ENCODE measurements around the gene REXO1. TPM values are rescaled to one million over a fixed set of nuclear protein-coding genes. Genes with fewer than 3 reads are reported as not detected.
"Not testable (repeated sequence)": the region's sequence is repeated elsewhere in the genome, so short reads cannot be mapped to it uniquely, and the experiment has no call there.

The REXO1 gene
- total RNA-seq (2014; rRNA removed; shearing (Covaris generic); ENCODE audit: low replicate concordance), result 10.5 and 14.4 TPM in 2 replicates

DNA sequence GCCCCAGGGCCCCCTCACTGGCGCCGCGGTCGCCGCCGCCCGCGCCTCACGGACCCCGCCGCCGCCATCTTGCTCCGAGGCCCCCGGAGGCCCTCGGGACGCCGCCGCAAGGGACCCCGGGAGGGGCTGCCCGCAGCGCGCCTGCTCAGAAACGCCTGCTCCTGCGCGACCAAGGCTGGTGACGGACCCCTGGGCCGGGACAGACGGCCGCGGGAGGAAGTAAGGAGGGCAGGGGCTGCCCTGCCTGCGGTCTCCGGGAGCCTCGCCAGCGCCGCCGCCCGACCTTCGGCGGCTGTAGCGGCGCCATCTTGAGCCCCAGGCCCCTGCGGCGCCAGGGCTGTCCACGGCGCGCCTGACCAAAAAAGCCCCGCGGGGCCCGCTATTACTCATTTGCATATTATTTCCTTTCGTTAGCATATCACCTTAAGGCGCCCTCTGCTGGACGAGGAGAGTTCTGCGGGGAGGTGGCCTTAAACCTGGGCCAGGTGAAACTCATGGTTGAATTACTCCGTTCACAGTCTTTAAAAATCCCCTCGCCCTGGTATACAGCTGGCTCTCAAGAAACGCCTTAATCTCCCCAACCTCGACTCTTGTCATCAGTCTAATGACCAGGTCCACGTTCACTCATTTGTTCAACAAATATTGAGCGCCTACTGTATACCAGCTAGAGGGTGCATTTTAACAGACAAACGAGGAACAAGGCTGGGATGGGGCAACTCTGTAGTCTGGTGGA is at the start of gene REXO1:
Gene REXO1, minus strand, starts transcription at position 85 of the 733 bp plus-strand sequence. CDS start 125 bp downstream, outside the sequence.
- DNase-seq (ENCODE audit: low read depth), result peak; percentile 86
- in situ Hi-C loops (cut with HindIII; ENCODE audit: low pct_unique_long_range_greater_than_20kb, low sequenced_read_pairs), result no loop called here

DNA sequence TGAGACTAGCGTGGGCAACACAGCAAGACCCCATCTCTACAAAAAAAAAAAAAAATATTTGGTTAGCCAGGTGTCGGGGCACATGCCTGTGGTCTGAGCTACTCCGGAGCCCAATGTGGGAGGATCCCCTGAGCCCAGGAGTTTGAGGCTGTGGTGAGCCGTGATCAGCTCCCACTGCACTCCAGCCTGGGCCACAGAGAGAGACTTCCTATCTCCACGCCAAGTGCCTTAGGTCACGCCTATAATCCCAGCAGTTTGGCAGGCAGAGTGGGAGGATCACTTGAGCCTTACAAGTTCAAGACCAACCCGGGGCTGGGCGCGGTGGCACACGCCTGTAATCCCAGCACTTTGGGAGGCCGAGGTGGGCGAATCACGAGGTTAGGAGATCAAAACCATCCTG is 48.2 kb upstream of the REXO1 start:
- DNase-seq (ENCODE audit: low read depth), result no peak
- in situ Hi-C loops (cut with HindIII; ENCODE audit: low pct_unique_long_range_greater_than_20kb, low sequenced_read_pairs), result no loop called here

GRCh38 chr19:1893791-1894190 is 45.5 kb upstream of the REXO1 start:
- DNase-seq (ENCODE audit: low read depth), result no peak
- in situ Hi-C loops (cut with HindIII; ENCODE audit: low pct_unique_long_range_greater_than_20kb, low sequenced_read_pairs), result no loop called here

- DNase-seq (ENCODE audit: low read depth), result no peak
- in situ Hi-C loops (cut with HindIII; ENCODE audit: low pct_unique_long_range_greater_than_20kb, low sequenced_read_pairs), result no loop called here
These were observed 41.6 kb upstream of the REXO1 start for GRCh38 chr19:1889907-1890306.

DNA sequence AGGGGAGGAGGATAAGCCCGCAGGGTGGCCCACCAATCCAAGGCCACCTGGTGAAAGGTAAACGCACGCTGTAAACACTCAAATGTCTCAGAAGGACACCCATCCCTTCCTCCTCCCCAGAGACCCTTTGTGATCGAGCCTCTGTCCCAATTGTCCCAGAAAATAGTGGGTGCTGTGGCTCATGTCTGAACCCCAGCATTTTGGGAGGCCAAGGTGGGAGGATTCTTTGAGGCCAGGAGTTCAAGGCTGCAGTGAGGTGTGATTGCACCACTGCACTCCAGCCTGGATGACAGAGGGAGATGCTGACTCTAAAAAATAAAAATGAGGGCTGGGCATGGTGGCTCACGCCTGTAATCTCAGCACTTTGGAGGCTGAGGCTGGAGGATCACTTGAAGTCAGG is 40.1 kb upstream of the REXO1 start:
- no peak for DNase-seq (ENCODE audit: low read depth)
- in situ Hi-C loops (cut with HindIII; ENCODE audit: low pct_unique_long_range_greater_than_20kb, low sequenced_read_pairs), result no loop called here

DNA sequence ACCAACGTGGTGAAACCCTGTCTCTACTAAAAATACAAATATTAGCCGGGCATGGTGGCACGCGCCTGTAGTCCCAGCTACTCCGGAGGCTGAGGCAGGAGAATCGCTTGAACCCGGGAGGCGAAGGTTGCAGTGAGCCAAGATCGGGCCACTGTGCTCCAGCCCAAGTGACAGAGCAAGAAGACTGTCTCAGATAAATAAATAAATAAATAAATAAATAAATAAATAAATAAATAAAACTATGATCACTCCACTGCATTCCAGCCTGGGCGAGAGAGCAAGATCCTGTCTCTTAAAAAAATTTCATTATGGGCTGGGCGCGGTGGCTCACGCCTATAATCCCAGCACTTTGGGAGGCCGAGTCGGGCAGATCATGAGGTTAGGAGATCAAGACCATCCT is 38.1 kb upstream of the REXO1 start:
- DNase-seq (ENCODE audit: low read depth); in situ Hi-C loops (cut with HindIII; ENCODE audit: low pct_unique_long_range_greater_than_20kb, low sequenced_read_pairs): not testable (repeated sequence)

- in situ Hi-C loops (cut with HindIII; ENCODE audit: low pct_unique_long_range_greater_than_20kb, low sequenced_read_pairs), result not testable (repeated sequence)
These were observed 37.3 kb upstream of the REXO1 start, which contains the start of gene ABHD17A for GRCh38 chr19:1885398-1886119. Gene ABHD17A, minus strand, starts transcription at chr19:1885496. Its CDS starts 3,930 bp downstream, at chr19:1881566.

DNA sequence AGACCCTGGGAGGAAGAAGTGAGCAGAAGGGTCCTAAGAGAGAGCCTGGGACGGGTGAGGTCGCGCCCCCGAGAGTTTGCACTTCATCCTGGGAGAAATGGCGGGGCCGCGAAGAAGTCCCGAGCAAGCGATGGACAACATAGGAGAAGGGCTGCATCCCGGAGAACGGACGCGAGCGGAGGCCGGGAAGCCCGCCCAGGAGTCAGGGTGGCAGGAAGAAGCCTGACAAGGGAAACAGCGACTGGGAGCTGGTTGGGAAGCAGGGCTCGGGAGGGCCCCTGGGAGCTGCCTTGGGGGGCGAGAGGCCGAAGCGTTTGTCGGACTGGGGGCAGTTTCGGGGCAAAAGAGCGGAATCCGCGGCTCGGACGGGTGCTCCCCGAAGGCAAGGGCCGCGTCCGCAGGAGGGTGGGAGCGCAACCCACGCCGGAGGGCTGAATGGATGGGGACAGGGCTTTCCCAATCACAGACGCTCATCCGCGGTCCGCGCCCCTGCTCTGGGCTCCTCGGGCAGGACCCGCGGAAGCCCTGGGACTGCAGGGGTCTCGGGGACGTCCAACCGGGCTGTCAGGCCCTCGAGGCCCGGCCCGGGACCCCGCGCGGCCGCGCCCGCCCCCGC is 36.5 kb upstream of the REXO1 start:
- in situ Hi-C loops (cut with HindIII; ENCODE audit: low pct_unique_long_range_greater_than_20kb, low sequenced_read_pairs), result no loop called here
- DNase-seq (ENCODE audit: low read depth), result no peak

More at GRCh38 chr19:1885398-1886119, 37.3 kb upstream of the REXO1 start, which contains the start of gene ABHD17A:
- DNase-seq (ENCODE audit: low read depth), result peak; percentile 75

DNA sequence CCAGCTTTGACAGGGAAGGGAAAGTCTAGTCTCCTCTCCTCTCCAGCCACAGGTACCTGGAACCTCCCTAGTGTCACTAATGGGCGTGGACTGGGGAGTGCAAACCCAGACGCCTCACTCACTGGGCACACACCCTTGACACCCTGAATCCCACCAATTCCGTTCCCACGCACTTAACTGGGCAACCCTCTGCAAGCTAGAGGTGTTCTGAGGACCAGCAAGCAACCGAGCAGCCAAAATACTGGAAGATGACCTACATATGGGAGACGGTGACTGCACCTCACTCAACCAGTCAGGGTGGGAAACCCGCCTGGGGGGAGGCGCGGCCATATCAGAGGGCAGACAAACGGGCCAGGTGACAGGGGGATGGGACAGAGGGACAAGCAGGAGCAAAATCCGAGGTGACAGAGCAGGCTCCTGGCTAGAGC is 36.0 kb upstream of the REXO1 start:
- no peak for DNase-seq (ENCODE audit: low read depth)
- in situ Hi-C loops (cut with HindIII; ENCODE audit: low pct_unique_long_range_greater_than_20kb, low sequenced_read_pairs), result no loop called here

- DNase-seq (ENCODE audit: low read depth), result no peak
- in situ Hi-C loops (cut with HindIII; ENCODE audit: low pct_unique_long_range_greater_than_20kb, low sequenced_read_pairs), result no loop called here
These were observed 35.5 kb upstream of the REXO1 start for GRCh38 chr19:1883784-1884183.

DNA sequence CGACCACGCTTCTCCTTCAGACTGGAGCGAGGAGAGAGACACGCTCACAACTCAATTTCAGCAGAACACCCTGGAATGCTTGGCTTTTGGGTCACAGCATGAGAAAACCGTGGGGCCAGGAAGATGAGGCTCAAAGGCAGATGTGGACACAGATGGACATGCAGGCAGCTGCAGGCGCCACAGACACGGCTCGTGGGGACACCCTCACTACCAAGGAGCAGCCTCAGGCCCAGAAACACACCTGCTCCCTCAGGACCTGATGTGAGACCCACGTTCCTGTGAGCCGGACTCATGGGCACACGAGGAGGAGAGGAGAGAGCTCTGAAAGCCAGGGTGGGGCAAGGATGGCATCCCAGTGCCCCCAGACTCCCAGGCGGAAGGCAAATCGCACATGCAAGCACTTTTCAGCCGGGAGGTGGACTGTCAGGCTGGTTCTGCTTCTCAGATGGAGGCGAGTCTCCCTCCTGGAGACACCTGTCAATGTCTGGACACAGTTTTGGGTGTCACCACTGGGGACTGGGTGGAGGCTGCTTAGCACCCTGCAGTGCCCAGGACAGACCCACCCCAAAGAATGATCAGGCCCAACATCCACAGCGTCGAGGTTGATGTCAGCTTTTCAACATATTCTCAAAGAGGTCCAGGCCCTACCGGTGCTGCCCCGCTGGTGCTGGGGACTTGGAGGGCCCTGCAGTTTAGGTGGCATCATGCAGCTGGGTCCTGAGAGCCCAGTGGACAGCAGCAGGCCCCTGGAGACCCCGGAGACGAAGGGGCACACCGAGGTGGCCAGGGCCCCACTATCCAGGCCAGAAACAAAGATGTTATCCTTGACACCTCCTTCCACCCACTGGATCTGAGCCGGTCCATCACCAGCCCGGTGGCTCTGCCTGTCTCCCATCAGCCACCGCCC is 34.8 kb upstream of the REXO1 start:
- DNase-seq (ENCODE audit: low read depth), result no peak
- in situ Hi-C loops (cut with HindIII; ENCODE audit: low pct_unique_long_range_greater_than_20kb, low sequenced_read_pairs), result no loop called here

DNA sequence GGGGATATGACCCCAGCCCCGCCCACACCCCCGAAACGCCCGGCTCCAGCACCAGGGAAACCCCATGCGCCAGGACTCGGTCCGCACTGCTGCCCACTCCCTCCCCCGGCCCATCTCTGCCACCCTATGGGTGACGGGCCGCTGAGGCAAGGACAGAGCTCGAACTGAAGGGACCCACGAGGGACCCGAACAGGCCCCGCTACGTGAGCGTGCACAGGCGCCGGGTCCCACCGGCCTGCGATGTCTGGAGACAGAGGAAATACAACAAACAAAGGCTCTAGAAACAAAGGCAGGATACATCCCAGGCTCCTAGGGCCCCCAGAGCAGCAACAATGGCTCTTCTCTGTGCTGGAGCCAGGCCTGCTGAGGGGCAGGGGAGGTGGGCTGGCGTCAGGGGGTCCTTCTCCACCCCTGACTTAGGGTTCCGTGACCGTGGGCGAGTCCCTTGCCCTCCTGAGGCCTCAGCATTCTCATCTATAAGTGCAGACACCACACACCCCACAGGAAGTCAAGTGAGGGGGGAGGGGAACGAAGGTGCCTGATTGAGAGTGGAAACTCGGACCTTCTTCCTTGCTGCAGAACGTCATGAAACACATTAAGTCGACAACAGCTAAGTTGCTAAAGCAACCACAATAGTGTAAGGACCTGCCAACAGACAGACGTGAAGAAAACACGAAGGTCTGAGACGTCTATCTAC is 34.0 kb upstream of the REXO1 start:
- no peak for DNase-seq (ENCODE audit: low read depth)
- in situ Hi-C loops (cut with HindIII; ENCODE audit: low pct_unique_long_range_greater_than_20kb, low sequenced_read_pairs), result no loop called here

- DNase-seq (ENCODE audit: low read depth); in situ Hi-C loops (cut with HindIII; ENCODE audit: low pct_unique_long_range_greater_than_20kb, low sequenced_read_pairs): not testable (repeated sequence)
These were observed 33.3 kb upstream of the REXO1 start for GRCh38 chr19:1881393-1882088.

DNA sequence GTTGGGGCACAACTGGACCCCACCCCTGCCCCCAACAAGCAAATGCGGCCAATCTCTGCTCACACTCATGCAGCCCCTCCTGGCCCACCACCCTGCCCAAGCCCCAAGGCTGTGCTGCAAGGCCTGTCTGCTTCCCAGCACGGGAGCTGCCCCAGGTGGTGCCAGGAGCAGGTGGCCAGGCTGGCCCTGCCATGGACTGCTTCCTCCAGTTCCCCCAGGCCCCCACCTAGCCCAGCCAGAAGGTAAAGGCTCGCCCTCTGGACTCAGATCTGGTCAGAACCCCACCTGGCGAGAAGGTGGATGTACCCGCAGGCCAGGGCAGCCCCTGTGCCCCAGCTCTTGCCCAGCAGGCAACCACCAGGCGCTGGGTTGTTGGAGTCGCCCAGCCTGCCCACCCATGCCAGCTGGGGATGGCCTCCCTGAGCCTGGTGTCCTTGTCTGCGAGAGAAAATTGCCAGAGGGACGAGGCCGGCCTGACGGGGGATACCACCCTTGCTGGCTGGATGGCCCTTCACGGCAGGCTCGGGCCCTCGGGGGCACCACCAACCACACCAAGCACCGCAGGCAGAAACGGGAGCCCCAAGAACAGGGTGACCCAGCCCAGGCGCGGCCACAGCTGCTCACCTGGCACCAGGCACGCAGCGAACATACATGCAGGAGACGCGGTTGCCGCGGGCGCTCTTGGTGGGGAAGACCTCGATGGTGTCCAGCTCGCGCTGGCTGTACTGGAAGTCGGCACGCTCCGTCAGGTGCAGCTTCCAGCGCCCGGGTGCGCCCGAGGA is 32.5 kb upstream of the REXO1 start:
- in situ Hi-C loops (cut with HindIII; ENCODE audit: low pct_unique_long_range_greater_than_20kb, low sequenced_read_pairs), result no loop called here
- DNase-seq (ENCODE audit: low read depth), result no peak

DNA sequence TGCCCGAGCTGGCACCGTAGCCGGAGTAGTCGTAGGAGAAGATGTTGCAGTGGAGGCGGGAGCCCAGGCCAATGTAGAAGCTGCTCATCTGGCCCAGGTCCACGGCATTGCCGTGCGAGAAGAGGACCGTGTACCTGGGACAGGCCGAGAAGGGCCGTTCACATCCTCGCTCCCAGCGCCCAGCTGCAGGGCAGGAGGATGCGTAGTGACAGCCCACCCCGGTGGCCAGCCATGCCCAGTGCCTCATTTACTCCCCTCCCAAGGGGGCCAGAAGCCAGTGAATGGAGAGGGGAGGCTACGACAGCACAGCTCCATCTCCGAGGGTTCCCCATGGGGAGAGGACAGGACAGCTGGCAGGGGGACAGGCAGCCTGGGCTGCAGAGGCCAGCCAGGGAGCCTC is 31.7 kb upstream of the REXO1 start:
- in situ Hi-C loops (cut with HindIII; ENCODE audit: low pct_unique_long_range_greater_than_20kb, low sequenced_read_pairs), result not testable (repeated sequence)

GRCh38 chr19:1878583-1878982 is 30.3 kb upstream of the REXO1 start:
- in situ Hi-C loops (cut with HindIII; ENCODE audit: low pct_unique_long_range_greater_than_20kb, low sequenced_read_pairs), result not testable (repeated sequence)

More for the DNA sequence above, 31.7 kb upstream of the REXO1 start:
- not testable (repeated sequence) for DNase-seq (ENCODE audit: low read depth)

More at GRCh38 chr19:1878583-1878982, 30.3 kb upstream of the REXO1 start:
- not testable (repeated sequence) for DNase-seq (ENCODE audit: low read depth)
